HG02623 (cell line): ENCODE results near the gene RNU6-9.

Experiments
- ATAC-seq: cut with Tn5 transposase; IDR thresholded peaks from one replicate; pipeline ENCODE4 v1.9.1; 2021; ENCODE audit warnings: moderate library complexity; ENCODE audit not compliant: unreplicated experiment

The RNU6-9 gene

GRCh38 chr19:931860-932647 lies 38.8 kb downstream of the RNU6-9 start:
- no peak for ATAC-seq

DNA sequence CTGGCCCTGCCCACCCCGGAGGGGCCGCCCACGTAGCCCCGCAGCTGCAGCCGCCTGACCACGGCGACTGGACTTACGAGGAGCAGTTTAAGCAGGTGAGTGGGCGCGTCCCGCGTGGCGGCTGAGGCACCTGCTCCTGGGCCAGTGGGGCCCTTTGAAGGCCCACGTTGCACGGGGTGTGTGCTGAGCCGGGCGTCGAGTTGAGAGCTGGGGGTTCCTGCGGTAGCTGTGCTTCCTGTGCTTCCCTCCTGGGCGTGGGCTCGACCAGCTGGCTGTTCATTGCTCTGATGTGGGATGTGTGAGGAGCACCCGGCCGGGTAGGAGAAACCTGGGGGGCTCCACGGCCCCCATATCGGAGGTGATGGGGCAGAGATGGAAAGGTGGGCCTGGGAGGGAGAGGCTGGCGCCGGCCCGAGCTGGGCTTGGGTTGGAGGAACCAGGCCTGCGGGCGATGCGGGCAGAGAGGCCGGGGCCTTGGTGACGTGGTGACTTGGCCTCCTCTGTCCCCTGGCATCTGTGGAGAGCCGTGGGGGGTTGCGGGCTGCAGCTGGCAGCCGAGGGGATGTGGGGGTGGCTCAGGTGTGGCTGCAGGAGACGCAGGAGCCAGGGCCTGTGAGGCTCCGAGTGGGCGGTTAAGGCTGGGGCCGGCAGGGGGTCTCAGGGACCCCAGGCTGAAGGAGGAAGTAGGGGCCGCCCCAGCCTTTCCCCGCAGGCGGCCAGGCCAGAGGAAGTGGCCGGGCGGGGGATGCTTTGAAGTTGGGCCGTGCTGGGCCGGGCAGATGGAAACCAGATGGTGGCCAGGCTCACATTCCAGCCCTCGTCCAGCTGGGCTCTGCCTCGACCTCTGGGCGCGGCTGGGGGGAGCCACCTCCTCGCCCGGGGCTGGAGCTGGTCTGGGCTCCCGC lies 39.6 kb downstream of the RNU6-9 start:
- ATAC-seq, result no peak

- no peak for ATAC-seq
Measured at GRCh38 chr19:933553-933882, 40.2 kb downstream of the RNU6-9 start.

- no peak for ATAC-seq
Measured at GRCh38 chr19:934197-934840, 41.0 kb downstream of the RNU6-9 start.

DNA sequence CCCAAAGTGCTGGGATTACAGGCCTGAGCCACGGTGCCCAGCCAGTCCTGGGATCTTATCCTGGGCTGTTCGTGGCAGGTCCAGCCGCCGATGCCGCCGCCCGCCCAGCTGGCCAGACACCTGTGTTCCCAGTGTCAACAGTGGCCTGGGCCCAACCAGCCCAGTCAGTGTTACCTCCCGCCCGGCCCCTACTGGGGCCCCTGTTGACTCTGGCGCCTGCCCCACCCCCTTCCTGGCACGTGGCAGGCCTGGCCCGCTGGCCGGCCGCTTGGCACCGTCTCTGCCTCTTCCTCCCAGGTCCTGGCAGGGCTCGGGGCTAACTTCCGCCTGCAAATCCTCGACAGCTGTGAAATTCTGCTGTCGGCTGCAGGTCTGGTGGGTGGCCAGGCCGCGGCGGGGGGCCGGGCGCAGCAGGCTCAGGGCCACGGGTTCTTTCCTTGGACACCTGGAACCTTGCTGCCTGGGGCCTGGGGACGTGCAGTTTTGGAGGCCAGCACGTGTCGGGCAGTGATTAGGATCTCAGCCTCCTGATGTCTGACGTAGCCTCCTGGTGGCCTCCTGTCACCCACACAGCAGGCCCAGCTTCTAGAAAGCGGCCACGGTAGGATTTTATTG lies 41.7 kb downstream of the RNU6-9 start:
- no peak for ATAC-seq

GRCh38 chr19:936175-936546 lies 42.9 kb downstream of the RNU6-9 start:
- ATAC-seq, result no peak

GRCh38 chr19:937259-937694 lies 44.0 kb downstream of the RNU6-9 start:
- ATAC-seq, result no peak

DNA sequence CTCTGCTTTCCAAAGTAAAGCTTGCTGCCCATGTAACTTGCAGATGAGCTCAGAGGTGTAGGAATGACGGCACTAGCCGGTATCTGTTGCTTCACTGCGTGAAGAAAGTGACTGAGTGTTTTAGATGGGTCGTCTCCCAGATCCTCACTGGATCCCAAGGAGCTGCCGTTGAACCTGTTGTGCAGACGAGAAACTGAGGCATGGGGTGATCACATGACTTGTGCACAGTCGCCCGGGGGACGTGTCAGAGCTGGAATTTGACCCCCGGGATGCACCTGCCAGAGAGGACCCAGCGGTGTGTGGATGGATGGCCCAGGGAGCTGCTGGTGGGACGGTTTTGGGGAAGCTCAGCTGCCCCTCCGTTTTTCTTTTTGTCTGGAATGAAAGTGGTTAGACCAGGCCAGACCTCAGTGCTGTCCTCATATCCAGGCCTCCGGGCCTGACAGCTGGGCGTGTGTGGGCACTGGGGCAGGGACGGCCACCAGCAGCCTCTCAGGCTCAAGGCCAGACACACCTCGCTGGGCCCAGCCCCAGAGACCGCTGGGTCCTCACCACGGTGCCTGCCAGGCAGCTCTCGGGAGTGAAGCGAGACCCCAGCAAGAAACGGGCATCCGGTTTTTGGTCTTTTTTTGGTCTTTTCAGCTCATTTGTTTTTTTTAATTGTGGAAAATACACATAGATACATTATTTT lies 45.1 kb downstream of the RNU6-9 start:
- ATAC-seq, result no peak

DNA sequence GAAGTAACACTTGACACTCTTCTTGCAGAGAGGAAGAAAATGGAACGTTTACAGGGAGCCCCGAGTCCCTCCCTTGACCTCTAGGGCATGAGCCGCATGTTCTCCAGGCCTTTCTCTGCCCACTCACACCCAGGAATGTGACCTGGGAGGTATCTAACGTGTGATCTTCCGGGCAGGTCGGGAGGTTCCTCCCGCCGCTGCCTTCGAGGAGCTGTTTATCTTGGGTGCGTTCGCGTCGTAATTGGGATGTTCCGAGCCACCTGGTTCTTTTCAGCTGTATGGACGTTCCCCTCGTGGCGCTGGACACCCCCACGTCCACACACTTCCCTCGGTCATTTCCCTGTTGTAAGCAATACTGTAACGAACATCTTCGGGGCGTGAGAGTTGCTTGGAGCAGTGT lies 46.2 kb downstream of the RNU6-9 start:
- ATAC-seq, result no peak

- no peak for ATAC-seq
Measured at GRCh38 chr19:939922-940321, 46.6 kb downstream of the RNU6-9 start.

- ATAC-seq, result no peak
Measured at GRCh38 chr19:940591-941291, 47.5 kb downstream of the RNU6-9 start.

DNA sequence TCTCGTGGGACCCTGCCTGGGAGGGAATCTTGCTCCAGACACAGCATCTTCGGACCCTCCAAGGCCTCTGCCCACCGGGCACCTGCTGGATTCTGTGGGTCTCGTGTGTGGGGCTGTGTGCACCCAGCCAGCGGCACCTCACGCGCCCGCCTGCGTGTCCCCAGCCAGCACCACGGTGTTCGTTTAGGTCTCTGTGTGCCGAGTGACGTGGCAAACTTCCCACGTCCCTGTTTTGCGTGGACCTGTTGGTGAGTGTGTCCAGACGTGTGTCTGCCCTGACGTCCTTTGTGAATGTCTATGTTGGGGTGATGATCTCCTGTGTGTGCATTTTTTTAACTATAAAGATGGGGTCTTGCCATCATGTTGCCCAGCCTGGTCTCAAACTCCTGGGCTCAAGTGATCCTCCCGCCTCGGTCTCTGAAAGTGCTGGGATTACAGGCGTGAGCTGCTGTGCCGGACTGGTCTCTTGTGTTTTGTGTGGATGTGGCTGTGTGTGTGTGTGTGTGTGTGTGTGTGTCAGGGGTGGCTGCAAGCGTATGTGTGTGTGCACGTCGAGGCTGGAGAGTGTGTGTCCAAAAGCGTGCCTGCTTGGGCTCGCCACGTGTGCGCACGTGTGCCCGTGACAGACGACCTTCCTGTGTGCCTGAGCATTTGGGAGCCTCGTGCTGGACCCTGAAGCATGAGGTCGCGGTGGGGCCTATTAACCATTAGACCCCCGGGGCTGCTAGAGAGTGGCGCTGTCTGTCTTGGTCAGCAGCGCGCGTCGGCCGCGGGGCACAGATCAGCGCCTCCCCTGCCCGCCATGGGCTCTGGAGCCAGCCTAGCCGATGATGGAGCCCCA lies 48.2 kb downstream of the RNU6-9 start:
- ATAC-seq, result no peak

- no peak for ATAC-seq
Measured at GRCh38 chr19:942133-942645, 48.9 kb downstream of the RNU6-9 start.
